ENCODE results near the gene SPNS2.
A peak's percentile ranks its signal among the peaks of the same experiment; 100 is the strongest.

SPNS2 gene

DNA sequence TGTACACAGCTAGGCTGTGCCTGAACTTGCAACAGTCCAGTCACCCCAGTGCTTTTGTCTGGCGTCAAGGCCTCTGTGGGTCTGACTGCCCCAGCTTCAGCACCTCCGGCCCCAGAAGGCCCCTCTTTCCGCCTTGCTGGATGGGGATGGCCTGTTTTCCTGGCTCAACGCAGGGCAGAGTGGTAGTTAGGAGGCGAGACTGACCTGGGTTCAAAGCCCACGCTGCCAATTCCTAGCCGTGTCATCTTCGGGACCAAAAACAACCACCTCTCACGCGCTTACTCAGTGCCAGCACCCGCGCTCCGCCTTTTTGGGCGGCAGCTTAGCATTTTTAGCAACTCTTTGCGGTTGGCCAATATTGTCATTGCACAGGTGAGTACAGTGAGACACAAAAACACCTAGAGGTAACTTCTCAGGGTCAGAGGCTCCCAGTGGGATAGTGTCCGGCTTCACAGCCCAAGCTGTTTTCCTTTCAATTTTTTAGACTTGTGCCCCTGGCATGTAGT is 51.9 kb downstream of the SPNS2 start:
- DNase-seq (ENCODE audit: low read depth) = no peak

DNA sequence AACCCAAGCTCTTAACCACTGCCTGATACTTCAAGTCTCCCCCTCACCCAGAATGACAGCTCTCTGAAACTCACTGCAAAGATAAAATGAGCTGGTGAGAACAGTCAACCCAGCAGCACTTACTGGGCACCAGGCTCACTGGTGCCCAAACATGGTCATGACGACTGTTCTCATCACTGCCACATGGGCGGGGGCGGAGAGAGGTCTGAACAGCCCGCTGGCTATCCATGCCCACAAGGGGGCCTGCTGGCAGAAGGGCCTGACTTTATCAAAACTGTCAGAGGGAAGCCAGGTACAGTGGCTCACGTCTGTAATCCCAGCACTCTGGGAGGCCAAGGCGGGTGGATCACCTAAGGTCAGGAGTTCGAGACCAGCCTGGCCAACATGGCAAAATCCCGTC is 52.5 kb downstream of the SPNS2 start:
- DNase-seq (ENCODE audit: low read depth) = no peak

DNA sequence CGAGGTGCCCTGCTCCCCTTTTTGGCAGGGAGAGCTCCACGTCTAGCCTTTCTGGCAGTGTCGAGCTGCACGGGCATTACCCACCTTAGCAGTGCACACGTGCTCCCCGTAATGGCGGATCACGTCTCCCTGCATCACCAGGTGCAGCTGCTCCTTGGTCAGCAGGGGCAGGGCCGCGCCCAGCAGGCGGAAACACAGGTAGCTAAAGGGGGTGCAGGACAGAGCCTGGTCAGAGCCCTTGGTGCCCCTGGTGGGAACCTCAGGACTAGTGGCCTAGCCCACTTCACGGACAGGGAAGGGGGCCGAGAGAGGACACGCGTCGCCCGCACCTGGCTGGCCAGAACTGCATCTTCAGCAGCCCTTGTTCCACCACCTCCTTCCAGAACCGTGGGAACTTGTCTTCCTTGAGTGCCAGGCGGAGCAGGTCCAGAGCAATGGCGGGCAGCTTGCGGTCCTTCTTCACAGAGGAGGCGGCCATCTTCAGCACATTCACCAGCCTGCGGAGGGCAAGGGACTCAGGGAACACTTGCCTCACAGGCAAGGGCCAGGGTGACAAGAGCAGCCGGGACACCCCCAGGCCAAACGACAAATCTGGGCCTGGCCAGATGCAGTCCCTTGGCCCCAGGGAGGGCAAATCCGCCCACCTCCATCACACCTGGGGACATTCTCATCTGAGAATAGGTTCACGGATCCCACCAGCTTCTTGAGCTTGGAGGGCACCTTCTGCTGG is 53.3 kb downstream of the SPNS2 start:
- DNase-seq (ENCODE audit: low read depth) = no peak

DNA sequence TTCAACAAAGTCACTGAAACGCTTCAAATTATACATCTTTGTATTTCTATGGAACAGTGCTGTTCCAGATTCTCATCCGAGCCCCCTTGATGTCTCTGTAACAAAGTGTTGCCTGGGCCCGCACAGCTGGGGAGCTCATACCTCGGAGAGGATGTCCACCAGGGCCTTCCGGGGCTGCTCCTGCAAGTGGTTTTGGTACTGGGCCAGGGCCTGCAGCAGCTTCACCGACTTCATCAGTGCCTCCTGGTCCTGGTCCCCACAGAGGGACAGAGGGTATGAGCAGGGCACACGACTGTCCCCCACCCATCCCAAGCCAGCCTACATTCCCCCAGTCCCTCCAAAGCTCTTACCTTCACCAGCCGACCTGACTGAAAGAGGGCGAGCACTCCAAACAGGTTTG is 55.0 kb downstream of the SPNS2 start:
- DNase-seq (ENCODE audit: low read depth) = no peak

DNA sequence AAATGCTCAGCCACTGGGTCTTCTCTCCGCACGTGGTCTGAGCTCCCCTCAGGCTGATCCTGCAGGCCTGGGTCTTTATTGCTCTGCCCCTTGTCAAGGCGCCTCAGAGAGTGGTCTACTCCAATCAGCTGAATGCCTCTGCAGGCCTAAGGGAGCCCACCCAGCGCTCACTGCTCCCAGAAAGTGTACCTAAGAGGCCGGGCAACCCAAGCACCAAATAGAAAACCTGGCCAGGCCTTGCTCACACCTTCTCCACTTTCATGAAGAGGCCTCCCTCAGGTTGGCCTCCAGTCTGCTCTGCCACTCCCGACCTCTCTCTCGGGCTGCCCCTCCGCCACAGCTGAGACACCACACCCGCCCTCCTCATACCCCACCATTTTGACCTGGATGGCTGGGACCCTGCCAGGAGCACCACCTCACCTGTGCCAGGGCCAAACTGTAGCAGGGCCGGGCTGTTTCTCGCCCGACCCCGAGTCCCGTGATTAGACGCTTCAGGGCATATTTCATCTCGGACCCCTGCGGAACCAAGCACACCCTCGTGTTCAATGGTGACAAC is 55.8 kb downstream of the SPNS2 start:
- DNase-seq (ENCODE audit: low read depth) = no peak

DNA sequence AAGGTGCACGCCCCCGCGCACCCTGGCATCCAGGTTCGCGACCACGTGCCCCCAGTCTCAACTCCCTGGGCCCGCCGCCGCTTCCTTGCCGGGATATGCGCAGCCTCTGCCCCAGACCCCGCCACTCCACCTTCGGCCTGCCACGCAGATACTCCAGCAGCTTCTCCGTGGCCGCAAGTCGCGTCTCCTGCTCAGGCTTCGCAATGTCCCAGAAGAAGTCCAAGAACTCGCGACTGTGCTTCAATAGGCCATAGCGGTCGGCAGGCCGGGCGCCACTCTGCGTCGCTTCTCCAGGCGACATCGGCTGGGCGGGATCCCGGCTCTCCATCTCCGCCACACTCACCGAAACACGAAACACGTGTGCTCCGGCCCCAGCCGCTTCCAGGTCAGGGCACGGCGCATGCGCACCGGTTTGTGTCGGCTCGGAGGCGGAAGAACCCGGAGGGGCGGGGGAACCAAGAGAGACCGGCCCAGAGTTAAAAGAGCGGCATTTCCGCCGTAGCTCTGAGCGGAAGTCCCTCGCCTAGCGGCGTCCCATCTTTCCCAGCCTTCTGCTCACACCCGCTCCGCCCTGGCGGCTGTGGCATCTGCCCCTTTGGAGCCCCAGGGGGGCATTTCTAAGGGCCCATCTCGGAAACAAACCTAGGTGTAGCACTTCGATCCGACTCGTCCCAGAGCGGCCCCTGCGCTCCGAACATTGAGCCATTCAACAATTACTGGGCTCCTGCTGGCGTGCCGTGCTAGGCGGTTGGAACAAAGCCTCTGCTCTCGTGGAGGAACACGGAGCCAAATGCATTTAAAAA is 56.5 kb downstream of the SPNS2 start, which contains the start of gene MYBBP1A:
TSS of gene MYBBP1A (minus strand) at position 388 of the 803 bp plus-strand sequence. CDS start at position 328, 60 bp downstream.
- DNase-seq (ENCODE audit: low read depth) = peak; percentile 92

DNA sequence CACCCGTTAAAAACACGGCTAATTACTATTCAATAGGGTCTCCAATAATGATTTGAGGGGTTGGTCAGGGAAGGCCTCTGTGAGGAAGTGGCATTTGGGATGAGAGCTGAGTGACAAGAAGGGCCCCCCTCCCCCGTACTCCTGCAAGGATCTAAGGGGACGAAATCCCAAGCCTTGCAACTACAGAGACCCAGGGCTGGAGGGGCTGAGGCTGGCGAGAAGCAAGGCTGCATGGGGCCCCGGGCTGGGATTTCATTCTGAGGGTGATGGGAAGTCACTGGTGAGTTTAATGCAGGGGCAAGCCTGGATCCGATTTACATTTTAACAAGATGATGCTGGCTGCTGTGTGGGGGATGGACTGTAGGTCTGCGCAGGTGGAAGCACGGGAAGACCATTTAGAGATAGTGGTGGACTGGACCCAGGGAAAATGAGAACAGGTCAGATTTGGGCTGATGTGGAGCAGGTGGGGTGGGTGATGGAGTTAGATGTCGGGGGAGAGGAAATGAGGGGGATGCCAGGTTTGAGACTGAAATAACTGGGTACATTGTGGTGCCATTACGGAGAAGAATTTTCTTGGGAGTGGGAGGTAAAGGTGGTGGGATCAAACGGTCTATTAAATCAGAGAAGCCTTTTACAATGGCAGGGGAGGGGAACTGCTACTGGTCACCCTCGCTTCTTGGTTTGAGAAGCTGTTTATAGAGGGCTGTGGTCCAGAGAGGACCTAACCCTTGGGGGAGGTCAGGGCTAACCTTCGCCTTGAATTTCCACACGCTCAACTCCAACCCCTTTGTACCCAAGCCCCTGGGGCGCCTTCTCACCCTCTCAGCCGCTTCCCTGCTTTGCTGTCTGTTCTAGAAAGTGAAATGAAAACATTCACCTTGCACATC is 57.4 kb downstream of the SPNS2 start:
- DNase-seq (ENCODE audit: low read depth) = no peak

DNA sequence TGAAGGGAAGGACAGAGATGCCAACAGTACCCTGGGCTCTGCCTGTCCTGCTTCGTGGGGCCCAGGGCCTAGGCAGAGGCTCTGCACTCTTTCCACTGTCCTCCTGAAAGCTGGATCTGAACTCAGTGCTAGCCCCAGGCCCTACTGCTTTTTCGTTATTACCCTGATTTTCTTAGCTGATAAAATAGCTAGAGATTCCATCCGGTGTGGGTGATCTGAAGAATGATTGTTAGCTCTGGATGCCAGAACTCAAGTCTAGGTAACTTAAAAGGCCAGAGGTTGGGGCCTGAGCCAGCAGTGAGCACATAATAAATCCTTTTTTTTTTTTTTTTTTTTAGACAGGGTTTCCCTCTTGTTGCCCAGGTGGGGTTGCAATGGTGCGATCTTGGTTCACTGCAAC is 58.3 kb downstream of the SPNS2 start:
- DNase-seq (ENCODE audit: low read depth) = no peak

DNA sequence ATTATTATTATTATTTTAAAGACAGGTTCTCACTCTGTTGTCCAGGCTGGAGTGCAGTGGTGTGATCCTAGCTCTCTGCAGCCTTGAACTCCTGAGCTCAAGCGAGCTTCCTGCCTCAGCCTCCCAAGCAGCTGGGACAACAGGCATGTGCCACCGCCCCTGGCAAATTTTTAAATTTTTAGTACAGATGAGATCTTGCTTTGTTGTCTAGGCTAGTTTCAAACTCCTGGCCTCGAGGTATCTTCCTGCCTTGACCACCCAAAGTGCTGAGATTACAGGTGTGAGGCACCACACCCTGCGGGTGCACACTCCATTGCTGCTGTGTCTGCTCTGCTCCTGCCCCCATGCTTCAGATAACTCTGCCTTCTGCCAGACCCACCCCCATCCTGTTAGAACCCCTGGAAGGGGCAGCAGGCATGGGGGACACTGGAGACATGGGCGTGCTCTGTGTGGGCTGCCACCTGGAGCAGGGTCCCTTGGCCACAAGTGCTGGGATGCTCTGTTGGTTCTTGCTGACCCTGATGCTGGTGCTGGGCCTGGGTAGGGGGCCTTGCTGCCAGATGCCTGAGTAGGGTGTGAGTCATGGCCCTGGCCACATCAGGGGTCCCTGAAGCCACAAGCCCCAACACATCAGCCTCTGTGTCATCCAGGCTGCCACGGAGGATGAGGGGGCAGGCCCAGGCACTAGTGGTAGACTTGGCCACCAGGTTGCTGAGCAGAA is 59.1 kb downstream of the SPNS2 start:
- no peak for DNase-seq (ENCODE audit: low read depth)

DNA sequence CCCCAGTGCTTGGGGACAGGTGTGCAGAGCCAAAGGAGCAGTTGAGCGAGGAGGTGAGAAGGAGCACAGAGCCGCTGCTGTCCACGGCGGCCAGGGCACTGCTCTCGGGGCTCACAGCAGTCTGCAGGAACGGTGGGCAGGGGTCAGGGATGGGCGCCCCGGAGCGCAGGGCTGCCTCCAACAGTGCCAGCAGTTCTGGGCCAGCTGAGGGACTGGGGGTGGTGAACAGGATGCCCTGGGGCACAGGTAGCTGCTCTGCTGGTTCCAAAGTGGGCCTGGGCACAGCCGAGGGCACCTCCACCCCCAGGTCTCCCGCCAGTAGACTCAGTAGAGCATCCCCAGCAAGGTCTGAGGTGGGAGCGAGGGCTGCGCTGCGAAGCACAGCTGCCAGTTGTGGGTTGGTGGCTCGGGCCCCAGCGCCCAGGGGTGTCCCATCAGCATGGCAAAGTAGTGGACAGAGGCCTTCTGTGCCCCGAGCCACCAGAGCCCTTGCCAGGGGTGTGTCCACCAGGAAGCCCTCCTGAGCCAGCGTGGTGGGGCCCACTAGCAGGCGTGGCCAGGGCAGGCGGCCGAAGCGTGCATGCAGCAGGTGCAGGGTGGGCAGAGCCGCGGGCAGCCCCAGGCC is 59.8 kb downstream of the SPNS2 start:
- DNase-seq (ENCODE audit: low read depth) = no peak

DNA sequence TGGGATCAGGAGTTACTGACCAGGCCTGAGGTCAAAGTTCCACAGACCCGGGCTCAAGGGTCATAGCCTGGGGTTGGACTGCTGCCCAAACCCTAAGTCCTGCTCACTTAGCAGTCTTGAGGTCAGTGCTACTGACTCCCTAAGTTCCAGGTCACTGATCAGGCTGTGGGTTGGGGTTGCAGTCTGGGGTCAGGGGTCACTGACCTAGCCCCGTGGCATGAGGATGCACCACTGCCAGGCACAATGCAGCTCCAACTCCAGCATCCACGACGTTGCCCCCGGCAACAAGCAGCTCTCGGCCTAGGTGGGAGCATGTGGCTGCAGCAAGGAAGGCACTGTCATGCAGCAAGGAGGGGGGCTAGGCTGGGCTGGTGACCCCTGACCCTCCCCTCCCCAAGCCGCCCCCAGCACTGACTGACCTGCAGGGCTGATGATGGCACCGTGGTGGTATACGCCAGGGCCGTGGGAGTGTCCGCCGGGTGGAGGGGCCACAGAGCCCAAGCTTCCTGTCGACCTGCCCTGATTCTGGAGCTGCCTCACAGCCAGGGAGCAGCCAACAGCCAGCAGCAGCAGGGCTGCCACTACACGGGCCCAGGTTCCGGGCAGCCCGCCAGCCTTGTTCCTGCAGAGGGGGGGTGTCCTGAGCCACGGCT is 60.6 kb downstream of the SPNS2 start:
- no peak for DNase-seq (ENCODE audit: low read depth)

DNA sequence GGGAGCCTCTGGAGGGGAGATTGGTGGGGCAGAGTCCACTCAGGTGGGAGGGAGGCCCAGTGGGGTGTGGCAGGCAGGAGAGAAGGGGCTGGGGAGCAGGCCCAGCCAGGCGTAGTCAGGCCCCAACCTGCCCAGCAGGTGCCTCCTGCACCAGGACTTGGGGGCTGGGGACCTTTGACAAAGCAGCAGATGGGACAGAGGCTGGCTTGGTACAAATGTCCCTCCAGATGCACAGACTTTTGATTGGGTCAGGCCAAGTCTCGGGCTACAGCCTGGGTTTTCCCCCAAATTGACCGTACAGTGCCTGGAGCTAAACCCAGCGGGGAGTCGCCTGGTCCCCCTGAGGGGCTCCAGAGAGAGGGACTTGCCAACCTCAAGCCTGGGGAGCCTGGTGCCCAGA is 61.3 kb downstream of the SPNS2 start:
- no peak for DNase-seq (ENCODE audit: low read depth)

DNA sequence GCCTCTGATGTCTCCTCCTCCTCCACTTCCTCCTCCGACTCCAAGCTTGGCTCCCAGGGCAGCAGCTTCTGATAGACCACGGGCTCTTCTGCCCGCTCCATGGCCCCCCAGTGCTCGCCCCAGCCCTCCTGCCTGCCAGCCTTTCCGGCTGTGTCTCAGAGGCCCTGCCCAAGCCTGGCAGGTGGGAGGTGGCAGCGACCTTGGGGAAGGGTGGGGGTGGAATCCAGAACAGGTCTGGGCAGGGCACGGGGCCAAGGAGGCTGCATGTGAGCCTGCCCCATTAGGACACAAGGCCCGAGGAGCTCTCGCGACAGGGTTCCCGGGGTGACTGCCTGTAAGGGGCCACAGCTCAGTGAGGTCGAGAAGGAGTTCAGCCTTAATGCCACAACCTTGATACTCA is 61.7 kb downstream of the SPNS2 start, which contains the start of gene GGT6:
TSS of gene GGT6 (minus strand) at position 157 of the 400 bp plus-strand sequence. CDS start at position 101, 56 bp downstream.
- DNase-seq (ENCODE audit: low read depth) = no peak

DNA sequence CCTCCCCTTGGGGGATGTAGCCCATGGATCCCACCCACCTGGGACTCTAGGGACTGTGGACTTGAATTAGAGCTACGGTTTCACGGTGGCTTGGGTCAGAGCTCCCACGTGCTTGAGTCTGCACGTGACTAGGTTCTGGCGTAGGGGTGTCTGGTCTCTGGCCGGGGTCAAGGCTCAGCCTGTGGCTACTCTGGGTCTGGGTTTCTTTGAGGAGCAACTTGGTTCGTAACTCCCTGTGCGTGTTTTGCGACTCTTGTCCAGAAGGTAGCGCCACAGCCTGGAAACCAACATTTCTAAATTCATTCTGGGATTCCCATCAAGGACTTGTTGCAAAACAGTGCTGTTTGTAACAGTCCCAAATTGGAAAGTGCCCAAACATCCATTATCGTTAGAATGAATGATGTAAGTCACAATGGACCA is 62.2 kb downstream of the SPNS2 start:
- DNase-seq (ENCODE audit: low read depth) = no peak

DNA sequence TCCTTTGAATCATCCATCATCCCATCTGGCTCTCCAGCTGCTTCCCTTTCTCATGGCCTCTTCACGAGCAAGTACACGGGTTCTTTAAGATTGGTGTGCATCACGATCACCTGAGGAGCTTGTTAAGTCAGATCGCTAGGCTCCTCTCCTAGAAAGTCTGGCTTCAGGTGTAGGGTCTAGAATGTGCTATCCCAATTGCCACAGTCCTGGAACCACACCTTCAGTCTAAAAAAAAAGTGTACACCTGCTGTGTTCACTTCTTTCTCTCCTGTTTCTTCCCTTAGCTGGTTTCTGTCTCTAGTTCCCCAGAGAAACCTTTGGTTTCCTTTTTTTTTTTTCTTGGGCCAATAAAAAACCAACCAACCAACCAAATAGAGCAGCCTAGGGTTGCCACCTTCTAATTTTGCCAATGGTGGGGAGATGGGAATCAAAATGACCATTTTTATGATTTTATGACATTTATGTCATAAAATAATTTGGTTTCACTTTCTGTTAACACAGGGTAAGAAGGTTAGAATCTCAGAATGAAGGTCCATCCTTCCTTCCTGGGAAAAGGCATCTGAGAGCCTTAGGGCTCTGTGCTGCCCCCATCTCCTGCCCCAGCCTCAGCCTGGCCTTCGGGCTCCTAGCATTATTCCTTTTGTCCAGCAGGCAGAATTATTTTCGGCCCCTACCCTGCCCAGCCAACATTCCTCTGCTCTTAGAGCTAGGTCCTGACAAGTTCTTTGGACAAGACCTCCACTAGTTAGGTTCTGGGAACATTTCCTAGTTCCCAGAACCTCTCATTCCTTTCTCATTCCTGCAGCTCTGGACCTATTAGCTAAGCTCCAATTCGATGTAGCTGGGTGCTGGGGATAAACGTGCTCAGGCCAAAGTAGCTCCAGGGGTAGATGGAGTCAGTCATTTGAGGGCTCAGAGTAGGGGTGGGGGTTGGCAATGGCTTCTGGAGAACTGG is 63.6 kb downstream of the SPNS2 start:
- DNase-seq (ENCODE audit: low read depth) = no peak

DNA sequence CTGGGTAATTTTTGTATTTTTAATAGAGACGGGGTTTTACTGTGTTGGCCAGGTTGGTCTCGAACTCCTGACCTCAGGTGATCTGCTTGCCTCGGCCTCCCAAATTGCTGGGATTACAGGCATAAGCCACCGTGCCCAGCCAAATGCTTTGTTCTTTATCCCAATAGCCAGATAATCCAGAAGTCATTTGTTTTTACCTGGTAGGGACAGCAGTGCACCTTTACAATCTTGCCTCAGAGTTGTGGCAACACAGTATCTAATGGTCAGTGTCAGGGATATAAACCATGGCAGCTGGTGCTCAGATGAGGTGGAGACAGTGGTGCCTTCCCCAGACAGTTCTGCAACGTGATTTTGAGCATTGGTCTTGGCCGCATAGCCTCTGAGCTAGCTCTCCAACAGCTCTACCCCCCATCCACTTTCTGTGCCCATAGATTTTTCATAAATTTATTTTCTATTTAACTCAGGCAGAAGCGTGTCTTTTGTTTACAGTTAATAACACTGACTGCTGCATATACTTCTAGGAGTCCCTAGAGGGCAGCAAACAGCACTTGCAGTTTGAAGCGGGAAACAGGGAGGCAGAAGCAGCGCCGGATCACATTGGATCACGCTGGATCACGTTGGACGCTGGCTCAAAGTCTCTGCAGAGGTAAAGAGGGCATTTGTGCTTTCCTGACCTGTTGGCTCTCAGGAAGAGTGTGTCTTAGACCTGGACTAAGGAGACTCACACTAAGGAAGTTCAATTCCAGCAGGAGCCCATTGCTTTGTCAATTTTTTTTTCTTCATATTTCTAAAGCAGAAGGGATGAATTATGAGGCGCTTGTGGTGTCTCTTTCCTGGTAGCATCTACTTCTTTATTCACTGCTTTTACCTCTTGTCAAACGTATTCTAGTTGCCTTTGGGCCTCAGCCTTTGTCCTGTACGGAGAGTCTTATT is 66.8 kb downstream of the SPNS2 start:
- DNase-seq (ENCODE audit: low read depth) = peak; percentile 80

DNA sequence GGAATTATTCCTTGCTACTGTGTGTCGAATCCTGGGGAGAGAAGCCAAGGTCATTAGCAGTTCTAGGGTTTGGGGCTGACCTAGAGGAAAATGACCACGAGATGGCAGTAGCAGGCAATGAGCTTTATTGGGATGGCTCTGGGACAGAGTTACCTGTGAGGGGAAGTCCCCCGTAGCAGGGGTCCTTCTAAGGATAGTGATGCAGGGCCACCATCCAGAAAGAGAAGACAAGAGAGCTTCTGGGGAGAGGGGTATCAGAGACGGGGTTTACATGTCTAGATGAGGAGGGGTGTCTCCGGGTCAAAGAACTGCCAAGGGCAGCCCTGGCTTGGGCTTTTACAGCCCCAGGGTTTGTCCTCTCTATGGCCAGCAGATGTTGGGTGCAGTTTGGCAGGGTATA is 68.1 kb downstream of the SPNS2 start:
- DNase-seq (ENCODE audit: low read depth) = peak; percentile 38

DNA sequence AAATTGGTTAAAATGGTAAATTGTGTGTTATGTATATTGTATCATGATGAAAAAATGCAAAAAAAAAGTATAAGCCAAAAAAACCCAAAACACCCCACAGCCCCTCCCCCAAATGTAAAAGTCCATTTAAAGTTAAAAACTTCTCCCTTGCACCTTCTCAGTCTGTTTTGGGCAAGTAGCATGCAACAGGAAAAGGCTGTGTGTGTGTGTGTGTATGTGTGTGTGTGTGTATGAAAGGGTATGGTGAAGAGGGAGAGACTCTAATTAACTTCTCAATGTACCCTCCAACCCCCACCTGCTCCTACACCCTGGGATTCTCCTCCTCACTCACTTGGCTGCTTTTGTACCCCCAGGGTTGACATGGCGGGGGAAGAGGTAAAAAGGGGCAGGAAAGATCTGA is 70.9 kb downstream of the SPNS2 start:
- no peak for DNase-seq (ENCODE audit: low read depth)
